ENCODE data around the gene C22orf39.

Gene C22orf39

GRCh38 chr22:19447330-19448075 is at the start of gene C22orf39:
Gene C22orf39 (minus strand): TSS chr22:19447711. CDS start chr22:19447688, 23 bp downstream.
- Histone ChIP-seq H3K4me1 (ENCODE audit: insufficient read depth, low read length) (peaks cover 2% of the 10 kb centered on the region; the same call in 1 of the 2 replicates), H3K36me3 (ENCODE audit: insufficient read depth, low read depth, low read length) (peaks cover 58% of the 10 kb centered on the region), H3K4me3 (ENCODE audit: low read length) (peak within 1 kb of the TSS; percentile 87)

GRCh38 chr22:19497245-19497644 is 49.7 kb upstream of the C22orf39 start:
- H3K27me3 ChIP-seq (ENCODE audit: insufficient read depth, low read length), result no peaks in the 10 kb centered on the region
- no peaks in the 10 kb centered on the region for H3K9me3 ChIP-seq (ENCODE audit: insufficient read depth, low read depth, low read length)
- H3K4me3 ChIP-seq (ENCODE audit: low read length), result no peak overlapping the region
- H3K9ac ChIP-seq (ENCODE audit: low read depth, low read length), result no peak overlapping the region
- H3K4me1 ChIP-seq (ENCODE audit: insufficient read depth, low read length), result no peaks in the 10 kb centered on the region
- peaks cover 72% of the 10 kb centered on the region for H3K36me3 ChIP-seq (ENCODE audit: insufficient read depth, low read depth, low read length)
- H3K27ac ChIP-seq (ENCODE audit: low read length), result no peak overlapping the region

More at GRCh38 chr22:19447330-19448075, at the start of gene C22orf39:
- Histone ChIP-seq H3K9ac (ENCODE audit: low read depth, low read length) (peak within 1 kb of the TSS; percentile 88), H3K9me3 (ENCODE audit: insufficient read depth, low read depth, low read length) (no peaks in the 10 kb centered on the region), H3K27me3 (ENCODE audit: insufficient read depth, low read length) (peaks cover 10% of the 10 kb centered on the region), H3K27ac (ENCODE audit: low read length) (peak within 1 kb of the TSS; percentile 24)

GRCh38 chr22:19496324-19496630 is 48.8 kb upstream of the C22orf39 start:
- Histone ChIP-seq H3K27me3 (ENCODE audit: insufficient read depth, low read length) (no peaks in the 10 kb centered on the region), H3K36me3 (ENCODE audit: insufficient read depth, low read depth, low read length) (peaks cover 76% of the 10 kb centered on the region), H3K9me3 (ENCODE audit: insufficient read depth, low read depth, low read length) (no peaks in the 10 kb centered on the region), H3K9ac (ENCODE audit: low read depth, low read length) (no peak overlapping the region), H3K4me3 (ENCODE audit: low read length) (no peak overlapping the region), H3K4me1 (ENCODE audit: insufficient read depth, low read length) (no peaks in the 10 kb centered on the region), H3K27ac (ENCODE audit: low read length) (no peak overlapping the region)

GRCh38 chr22:19495562-19496323 is 48.2 kb upstream of the C22orf39 start:
- Histone ChIP-seq H3K27ac (ENCODE audit: low read length) (no peak overlapping the region), H3K27me3 (ENCODE audit: insufficient read depth, low read length) (no peaks in the 10 kb centered on the region), H3K4me3 (ENCODE audit: low read length) (no peak overlapping the region), H3K4me1 (ENCODE audit: insufficient read depth, low read length) (no peaks in the 10 kb centered on the region), H3K36me3 (ENCODE audit: insufficient read depth, low read depth, low read length) (peaks cover 76% of the 10 kb centered on the region), H3K9me3 (ENCODE audit: insufficient read depth, low read depth, low read length) (no peaks in the 10 kb centered on the region), H3K9ac (ENCODE audit: low read depth, low read length) (no peak overlapping the region)

- Histone ChIP-seq H3K27ac (ENCODE audit: low read length) (no peak overlapping the region), H3K9me3 (ENCODE audit: insufficient read depth, low read depth, low read length) (no peaks in the 10 kb centered on the region), H3K27me3 (ENCODE audit: insufficient read depth, low read length) (no peaks in the 10 kb centered on the region), H3K4me3 (ENCODE audit: low read length) (no peak overlapping the region), H3K4me1 (ENCODE audit: insufficient read depth, low read length) (no peaks in the 10 kb centered on the region), H3K9ac (ENCODE audit: low read depth, low read length) (no peak overlapping the region), H3K36me3 (ENCODE audit: insufficient read depth, low read depth, low read length) (peaks cover 83% of the 10 kb centered on the region)
Observed at GRCh38 chr22:19494676-19495173, 47.2 kb upstream of the C22orf39 start.

- Histone ChIP-seq H3K9ac (ENCODE audit: low read depth, low read length) (no peak overlapping the region), H3K27ac (ENCODE audit: low read length) (no peak overlapping the region), H3K36me3 (ENCODE audit: insufficient read depth, low read depth, low read length) (peaks cover 85% of the 10 kb centered on the region), H3K4me1 (ENCODE audit: insufficient read depth, low read length) (no peaks in the 10 kb centered on the region), H3K9me3 (ENCODE audit: insufficient read depth, low read depth, low read length) (no peaks in the 10 kb centered on the region), H3K27me3 (ENCODE audit: insufficient read depth, low read length) (no peaks in the 10 kb centered on the region), H3K4me3 (ENCODE audit: low read length) (no peak overlapping the region)
Observed at GRCh38 chr22:19494001-19494560, 46.6 kb upstream of the C22orf39 start.

GRCh38 chr22:19492504-19493174 is 45.1 kb upstream of the C22orf39 start:
- Histone ChIP-seq H3K4me1 (ENCODE audit: insufficient read depth, low read length) (no peaks in the 10 kb centered on the region), H3K36me3 (ENCODE audit: insufficient read depth, low read depth, low read length) (peaks cover 85% of the 10 kb centered on the region), H3K9ac (ENCODE audit: low read depth, low read length) (no peak overlapping the region), H3K9me3 (ENCODE audit: insufficient read depth, low read depth, low read length) (no peaks in the 10 kb centered on the region), H3K27me3 (ENCODE audit: insufficient read depth, low read length) (no peaks in the 10 kb centered on the region), H3K27ac (ENCODE audit: low read length) (no peak overlapping the region), H3K4me3 (ENCODE audit: low read length) (no peak overlapping the region)

GRCh38 chr22:19490628-19491230 is 43.2 kb upstream of the C22orf39 start:
- Histone ChIP-seq H3K9me3 (ENCODE audit: insufficient read depth, low read depth, low read length) (no peaks in the 10 kb centered on the region), H3K27me3 (ENCODE audit: insufficient read depth, low read length) (no peaks in the 10 kb centered on the region), H3K9ac (ENCODE audit: low read depth, low read length) (no peak overlapping the region), H3K27ac (ENCODE audit: low read length) (no peak overlapping the region), H3K36me3 (ENCODE audit: insufficient read depth, low read depth, low read length) (peaks cover 81% of the 10 kb centered on the region), H3K4me3 (ENCODE audit: low read length) (no peak overlapping the region), H3K4me1 (ENCODE audit: insufficient read depth, low read length) (no peaks in the 10 kb centered on the region)

- Histone ChIP-seq H3K9ac (ENCODE audit: low read depth, low read length) (no peak overlapping the region), H3K9me3 (ENCODE audit: insufficient read depth, low read depth, low read length) (no peaks in the 10 kb centered on the region), H3K36me3 (ENCODE audit: insufficient read depth, low read depth, low read length) (peaks cover 81% of the 10 kb centered on the region), H3K4me3 (ENCODE audit: low read length) (no peak overlapping the region), H3K27me3 (ENCODE audit: insufficient read depth, low read length) (no peaks in the 10 kb centered on the region), H3K27ac (ENCODE audit: low read length) (no peak overlapping the region), H3K4me1 (ENCODE audit: insufficient read depth, low read length) (no peaks in the 10 kb centered on the region)
Observed at GRCh38 chr22:19488884-19489843, 41.7 kb upstream of the C22orf39 start.

- Histone ChIP-seq H3K9ac (ENCODE audit: low read depth, low read length) (no peak overlapping the region), H3K27ac (ENCODE audit: low read length) (no peak overlapping the region), H3K9me3 (ENCODE audit: insufficient read depth, low read depth, low read length) (no peaks in the 10 kb centered on the region), H3K4me1 (ENCODE audit: insufficient read depth, low read length) (no peaks in the 10 kb centered on the region), H3K36me3 (ENCODE audit: insufficient read depth, low read depth, low read length) (peaks cover 82% of the 10 kb centered on the region), H3K4me3 (ENCODE audit: low read length) (no peak overlapping the region), H3K27me3 (ENCODE audit: insufficient read depth, low read length) (no peaks in the 10 kb centered on the region)
Observed at GRCh38 chr22:19488285-19488684, 40.8 kb upstream of the C22orf39 start.

All from iPS-20b (cell line).